Left forelimb (tissue), 1 donor: ENCODE measurements around the gene CD164L2.

Source experiments
- DNase-seq: peaks from one replicate; pipeline ENCODE4 v3.0.0-alpha.2; 2018; ENCODE audit warnings: low spot score

Gene CD164L2

GRCh38 chr1:27363766-27364695 is 19.1 kb downstream of the CD164L2 start:
- DNase-seq: no peak

- DNase-seq: no peak
Observed at GRCh38 chr1:27361553-27361952, 21.6 kb downstream of the CD164L2 start.

- no peak for DNase-seq
Observed at GRCh38 chr1:27361044-27361402, 22.1 kb downstream of the CD164L2 start.

GRCh38 chr1:27360159-27361043 is 22.7 kb downstream of the CD164L2 start:
- DNase-seq: no peak

GRCh38 chr1:27359822-27360158 is 23.3 kb downstream of the CD164L2 start:
- no peak for DNase-seq

GRCh38 chr1:27358928-27359313 is 24.2 kb downstream of the CD164L2 start:
- no peak for DNase-seq

- DNase-seq: no peak
Observed at GRCh38 chr1:27358038-27358927, 24.9 kb downstream of the CD164L2 start.

GRCh38 chr1:27357281-27358037 is 25.7 kb downstream of the CD164L2 start:
- peak; percentile 88 for DNase-seq

- no peak for DNase-seq
Observed at GRCh38 chr1:27356619-27357280, 26.4 kb downstream of the CD164L2 start.

GRCh38 chr1:27356277-27356618 is 26.9 kb downstream of the CD164L2 start:
- no peak for DNase-seq

GRCh38 chr1:27355683-27356082 is 27.4 kb downstream of the CD164L2 start:
- DNase-seq: no peak

GRCh38 chr1:27353629-27354028 is 29.5 kb downstream of the CD164L2 start:
- no peak for DNase-seq

- DNase-seq: no peak
Observed at GRCh38 chr1:27353166-27353565, 30.0 kb downstream of the CD164L2 start.

- no peak for DNase-seq
Observed at GRCh38 chr1:27351541-27352107, 31.5 kb downstream of the CD164L2 start.

- DNase-seq: no peak
Observed at GRCh38 chr1:27350663-27351540, 32.2 kb downstream of the CD164L2 start.

- DNase-seq: no peak
Observed at GRCh38 chr1:27349784-27350662, 33.1 kb downstream of the CD164L2 start.

GRCh38 chr1:27348861-27349783 is 34.0 kb downstream of the CD164L2 start:
- no peak for DNase-seq
